Upper lobe of left lung (tissue), 6 donors: ENCODE results near the gene SCN8A. TPM values are rescaled to one million over a fixed set of nuclear protein-coding genes. Genes with fewer than 3 reads are reported as not detected.

Source experiments
- ATAC-seq, 2 donors: fragments of 200-7000 bp; cut with Tn5 transposase; one replicate each; pipeline ENCODE4 v1.9.1; 2022; ENCODE audit warnings: mild to moderate bottlenecking in 2 of 2, moderate library complexity in 2 of 2; ENCODE audit not compliant: low FRiP score in 2 of 2
- DNase-seq, 2 donors: peaks; one replicate each; pipeline ENCODE4 v3.0.0-alpha.2; 2019 to 2020
- H3K27ac ChIP-seq, 4 donors: fragments of 200-600 bp; sonication (generic); one replicate each; pipeline ENCODE4 v1.5.1; 2016 to 2019
- H3K27me3 ChIP-seq, 4 donors: fragments of 200-600 bp; sonication (generic); one replicate each; pipeline ENCODE4 v1.5.1; 2017 to 2019
- H3K36me3 ChIP-seq, 4 donors: fragments of 200-600 bp; sonication (generic); one replicate each; pipeline ENCODE4 v1.5.1; 2016 to 2019
- H3K4me1 ChIP-seq, 4 donors: fragments of 200-600 bp; sonication (generic); one replicate each; pipeline ENCODE4 v1.5.1; 2018 to 2019
- H3K4me3 ChIP-seq, 4 donors: fragments of 200-600 bp; sonication (generic); one replicate each; pipeline ENCODE4 v1.5.1; 2017 to 2019; ENCODE audit warnings: mild to moderate bottlenecking in 2 of 4, moderate library complexity in 1 of 4
- H3K9me3 ChIP-seq, 4 donors: fragments of 200-600 bp; sonication (generic); one replicate each; pipeline ENCODE4 v1.5.1; 2018 to 2019
- EP300 ChIP-seq, 4 donors: sonication (generic); formaldehyde crosslinking; IDR thresholded peaks; one replicate each; pipeline ENCODE4 v1.5.1; 2017; ENCODE audit warnings: antibody characterized with exemption in 4 of 4, control low read depth in 2 of 4
- POLR2A ChIP-seq, 4 donors: fragments of 450-650 bp; IDR thresholded peaks; one replicate each; pipeline ENCODE4 v1.5.1; 2016 to 2017; ENCODE audit warnings: antibody characterized with exemption in 4 of 4, mild to moderate bottlenecking in 2 of 4
- POLR2AphosphoS5 ChIP-seq, 2 donors: sonication (generic); formaldehyde crosslinking; IDR thresholded peaks; one replicate each; pipeline ENCODE4 v1.5.1; 2017; ENCODE audit warnings: antibody characterized with exemption in 2 of 2
- WGBS, 2 donors: methylation state at CpG; one replicate each; pipeline ENCODE4 v1.1.5; 2017 to 2018; 5-methylcytosine and 5-hydroxymethylcytosine counted together
- total RNA-seq, 6 donors: library from RNA; depleted of rRNA in 4 of 6; stranded (reverse); fragments of >200 nt in 4 of 6; gene quantifications; one replicate each; pipeline versions ENCODE4 v1.1.0 to v1.2.1, GENCODE V29; 2016 to 2021
- TF ChIP-seq, protein P1 (sequence below), 6 experiments: fragments of 450-650 bp in 4 of 6; fragments of 200-600 bp in 2 of 6; sonication (generic) in 2 of 6; IDR thresholded peaks; one replicate each; pipeline ENCODE4 v1.5.1; 2016 to 2019; ENCODE audit warnings: antibody characterized with exemption in 6 of 6
- donor health status: DM: no; HTN: no; CAD: no; lungs with moderate emphysema.
- donor health status: DM: no; HTN: yes; CAD: no; lungs with severe emphysema.

SCN8A gene
- total RNA-seq, 6 donors from 2014 or later = 0.11 to 1.1 (median 0.37) TPM; not detected in 1

GRCh38 chr12:51721282-51721940 lies 130.4 kb downstream of the SCN8A start:
- Histone ChIP-seq H3K9me3 (no peaks in the 10 kb centered on the region), H3K4me1 (peaks cover 0 to 9% (median 6%) of the 10 kb centered on the region in 4 donors), H3K27ac (no peak overlapping the region), H3K27me3 (peaks cover 0 to 2% (median 0%) of the 10 kb centered on the region in 4 donors), H3K4me3 (no peak overlapping the region), H3K36me3 (no peaks in the 10 kb centered on the region)
- TF ChIP-seq POLR2AphosphoS5 (IDR thresholded peaks at IDR 0.05) (no peak), EP300 (IDR thresholded peaks at IDR 0.05) (no peak), POLR2A (IDR thresholded peaks at IDR 0.05) (no peak)
- TF ChIP-seq, protein P1, sequence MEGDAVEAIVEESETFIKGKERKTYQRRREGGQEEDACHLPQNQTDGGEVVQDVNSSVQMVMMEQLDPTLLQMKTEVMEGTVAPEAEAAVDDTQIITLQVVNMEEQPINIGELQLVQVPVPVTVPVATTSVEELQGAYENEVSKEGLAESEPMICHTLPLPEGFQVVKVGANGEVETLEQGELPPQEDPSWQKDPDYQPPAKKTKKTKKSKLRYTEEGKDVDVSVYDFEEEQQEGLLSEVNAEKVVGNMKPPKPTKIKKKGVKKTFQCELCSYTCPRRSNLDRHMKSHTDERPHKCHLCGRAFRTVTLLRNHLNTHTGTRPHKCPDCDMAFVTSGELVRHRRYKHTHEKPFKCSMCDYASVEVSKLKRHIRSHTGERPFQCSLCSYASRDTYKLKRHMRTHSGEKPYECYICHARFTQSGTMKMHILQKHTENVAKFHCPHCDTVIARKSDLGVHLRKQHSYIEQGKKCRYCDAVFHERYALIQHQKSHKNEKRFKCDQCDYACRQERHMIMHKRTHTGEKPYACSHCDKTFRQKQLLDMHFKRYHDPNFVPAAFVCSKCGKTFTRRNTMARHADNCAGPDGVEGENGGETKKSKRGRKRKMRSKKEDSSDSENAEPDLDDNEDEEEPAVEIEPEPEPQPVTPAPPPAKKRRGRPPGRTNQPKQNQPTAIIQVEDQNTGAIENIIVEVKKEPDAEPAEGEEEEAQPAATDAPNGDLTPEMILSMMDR (IDR thresholded peaks at IDR 0.05) = peak in 1 of 6 experiments; percentile 22
- peak; percentile 21 to 89 for DNase-seq
- 14 to 19% methylated on average over 28 to 35 of the region's 44 CpGs for WGBS, 2 donors
- peak in 1 of 2 donors; percentile 84 for ATAC-seq

DNA sequence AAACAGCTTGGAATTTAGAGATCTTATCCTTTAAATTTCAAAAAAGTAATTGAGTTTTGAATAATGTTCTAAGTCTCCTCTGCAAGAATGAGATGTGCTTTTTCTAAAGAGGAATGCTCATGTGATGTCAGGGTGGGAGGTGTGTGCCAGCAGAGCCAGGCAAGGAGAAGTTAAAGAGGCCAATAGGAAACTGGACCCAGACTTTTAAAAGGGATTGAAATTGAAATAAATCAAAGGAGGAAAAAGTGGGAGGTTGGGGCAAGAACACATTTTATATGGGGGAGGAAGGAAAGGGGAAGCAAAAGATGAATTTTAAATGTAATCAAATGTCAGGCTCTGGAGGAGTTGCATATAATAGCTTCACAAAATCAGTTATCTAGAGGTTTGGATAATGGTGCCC lies 131.4 kb downstream of the SCN8A start:
- Histone ChIP-seq H3K27me3 (peaks cover 0 to 2% (median 0%) of the 10 kb centered on the region in 4 donors), H3K4me3 (no peak overlapping the region), H3K4me1 (peaks cover 0 to 9% (median 6%) of the 10 kb centered on the region in 4 donors), H3K36me3 (no peaks in the 10 kb centered on the region), H3K9me3 (no peaks in the 10 kb centered on the region), H3K27ac (no peak overlapping the region)
- DNase-seq (no peak), ATAC-seq (no peak)
- TF ChIP-seq, protein P1 (IDR thresholded peaks at IDR 0.05) = no peak
- TF ChIP-seq POLR2A (IDR thresholded peaks at IDR 0.05) (no peak), EP300 (IDR thresholded peaks at IDR 0.05) (no peak), POLR2AphosphoS5 (IDR thresholded peaks at IDR 0.05) (no peak)

- ATAC-seq = no peak
- 90 to 96% methylated on average over 1 of the region's 1 CpG for WGBS, 2 donors
These were observed 135.1 kb downstream of the SCN8A start for GRCh38 chr12:51726161-51726560.

GRCh38 chr12:51726931-51727330 lies 135.9 kb downstream of the SCN8A start:
- Histone ChIP-seq H3K4me3 (no peak overlapping the region), H3K27me3 (no peaks in the 10 kb centered on the region), H3K4me1 (peaks cover 0 to under 1% (median 0%) of the 10 kb centered on the region in 4 donors), H3K9me3 (peaks cover 0 to under 1% (median 0%) of the 10 kb centered on the region in 4 donors), H3K36me3 (no peaks in the 10 kb centered on the region), H3K27ac (no peak overlapping the region)
- no peak for TF ChIP-seq POLR2A (IDR thresholded peaks at IDR 0.05)
- no peak for TF ChIP-seq POLR2AphosphoS5 (IDR thresholded peaks at IDR 0.05)
- TF ChIP-seq, protein P1 (IDR thresholded peaks at IDR 0.05) = no peak
- no peak for DNase-seq
- no peak for ATAC-seq
- WGBS, 2 donors = 69 to 87% methylated on average over 2 of the region's 2 CpGs

More at GRCh38 chr12:51726161-51726560, 135.1 kb downstream of the SCN8A start:
- no peak overlapping the region for H3K27ac ChIP-seq
- DNase-seq = no peak
- no peaks in the 10 kb centered on the region for H3K36me3 ChIP-seq
- H3K27me3 ChIP-seq = peaks cover 0 to 2% (median 0%) of the 10 kb centered on the region in 4 donors
- no peaks in the 10 kb centered on the region for H3K9me3 ChIP-seq
- H3K4me1 ChIP-seq = peaks cover 0 to 9% (median 6%) of the 10 kb centered on the region in 4 donors
- no peak for TF ChIP-seq POLR2A (IDR thresholded peaks at IDR 0.05)
- TF ChIP-seq, protein P1 (IDR thresholded peaks at IDR 0.05) = no peak
- TF ChIP-seq POLR2AphosphoS5 (IDR thresholded peaks at IDR 0.05) = no peak
- TF ChIP-seq EP300 (IDR thresholded peaks at IDR 0.05) = no peak
- no peak overlapping the region for H3K4me3 ChIP-seq

DNA sequence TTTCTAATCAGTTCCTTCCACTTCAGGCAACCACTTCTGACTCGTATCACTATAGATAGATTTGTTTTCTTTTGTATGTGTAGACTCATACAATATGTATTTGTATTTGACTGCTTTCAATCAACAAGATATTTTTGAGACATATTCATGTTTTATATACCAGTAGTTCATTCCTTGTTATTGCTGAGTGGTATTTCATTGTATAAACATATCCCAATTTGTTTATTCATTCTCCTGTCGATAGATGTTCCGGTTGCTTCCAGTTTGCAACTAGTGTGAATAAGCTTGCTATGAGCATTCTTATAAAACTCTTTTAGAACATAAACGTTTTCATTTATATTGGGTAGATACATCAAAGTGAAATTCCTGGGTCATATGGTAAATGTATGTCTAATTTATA lies 138.3 kb downstream of the SCN8A start:
- no peak for TF ChIP-seq EP300 (IDR thresholded peaks at IDR 0.05)
- TF ChIP-seq, protein P1 (IDR thresholded peaks at IDR 0.05) = no peak
- TF ChIP-seq POLR2AphosphoS5 (IDR thresholded peaks at IDR 0.05) = no peak
- no peak for TF ChIP-seq POLR2A (IDR thresholded peaks at IDR 0.05)
- DNase-seq (no peak), ATAC-seq (no peak)
- Histone ChIP-seq H3K36me3 (no peaks in the 10 kb centered on the region), H3K27ac (no peak overlapping the region), H3K27me3 (no peaks in the 10 kb centered on the region), H3K9me3 (peaks cover 0 to 7% (median 3%) of the 10 kb centered on the region in 4 donors), H3K4me1 (no peaks in the 10 kb centered on the region), H3K4me3 (no peak overlapping the region)
- 41 to 70% methylated on average over 4 of the region's 4 CpGs for WGBS, 2 donors
